ENCODE measurements around the gene BMF. TPM values are rescaled to one million over a fixed set of nuclear protein-coding genes. Genes with fewer than 3 reads are reported as not detected.

BMF gene
- total RNA-seq, 1 donor from 2014 or later: 4.1 TPM

DNA sequence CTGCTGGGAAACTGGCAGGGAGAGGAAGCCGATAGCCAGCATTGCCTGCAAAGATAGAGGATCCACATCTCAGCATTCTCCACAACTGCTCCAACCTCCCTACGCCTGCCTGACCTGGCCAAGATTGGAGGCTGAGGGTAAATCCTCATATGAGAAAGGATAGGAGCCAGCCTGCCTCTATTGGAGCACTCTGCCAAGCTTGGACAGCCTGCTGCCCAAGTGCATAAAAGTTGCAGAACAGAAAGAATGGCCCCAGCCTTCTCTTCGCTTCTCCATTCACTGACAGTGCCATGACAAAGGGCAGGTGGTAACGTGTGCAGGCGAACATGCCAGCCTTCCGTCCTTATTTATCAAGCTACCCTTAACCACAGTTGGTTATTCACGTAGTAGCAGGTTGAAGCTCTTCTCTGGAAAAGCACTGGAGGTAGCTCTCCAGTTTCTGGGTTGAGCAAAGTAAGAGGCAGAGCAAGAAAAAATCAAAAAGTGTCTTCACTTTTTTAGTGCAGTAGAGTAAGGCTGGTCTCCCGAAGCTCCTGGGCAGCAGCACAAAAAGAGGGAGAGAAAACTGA lies 4.3 kb downstream of the BMF start:
- no peak for DNase-seq (ENCODE audit: low read depth in 2 of 2)

- DNase-seq (ENCODE audit: low read depth in 2 of 2): no peak
Observed at GRCh38 chr15:40103864-40104271, 4.8 kb downstream of the BMF start.

DNA sequence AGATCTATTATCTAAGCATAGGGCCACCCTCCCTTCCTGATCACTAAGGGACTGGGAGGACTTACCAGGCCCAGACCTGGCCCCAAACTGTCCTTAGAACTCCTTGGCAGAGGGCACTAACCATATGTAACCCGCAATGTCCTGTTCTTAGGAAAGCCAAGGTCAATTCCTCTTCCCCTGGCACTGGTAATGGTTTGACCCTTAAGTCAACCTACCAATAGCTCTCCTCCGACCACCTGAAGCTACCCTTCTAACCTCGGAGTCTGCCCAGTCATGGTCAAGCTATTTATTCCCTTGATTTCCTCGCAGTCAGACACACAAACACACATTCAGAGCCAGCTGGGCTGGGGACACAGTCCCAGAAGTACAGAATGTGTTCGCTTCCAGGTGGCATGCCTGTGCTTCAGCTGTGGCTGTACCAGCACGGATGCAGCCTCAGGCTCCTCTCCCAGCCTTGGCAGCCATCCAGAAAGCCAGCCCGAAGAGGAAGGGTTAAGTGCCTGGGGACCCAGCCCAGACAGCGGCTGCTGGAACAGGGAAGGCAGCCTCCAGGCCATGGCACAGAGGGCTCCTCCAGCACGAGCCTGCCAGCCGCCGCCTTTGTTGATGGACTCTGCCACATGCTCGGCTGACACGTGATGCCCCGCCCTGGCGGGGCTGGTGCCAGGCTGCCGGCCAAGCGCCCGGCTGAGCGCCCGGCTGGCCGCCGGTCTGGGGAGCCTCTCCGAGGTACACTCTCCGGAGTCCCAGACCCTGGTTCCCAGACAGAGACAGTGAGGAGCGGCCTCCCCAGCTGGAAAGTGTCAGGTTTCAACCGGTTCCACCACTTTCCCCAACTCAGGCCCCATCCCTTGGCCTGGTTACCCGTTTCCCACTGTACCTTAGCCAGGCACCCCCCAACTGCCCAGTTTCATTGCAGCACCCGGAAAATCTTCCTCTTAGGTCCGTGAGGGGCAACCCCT lies 5.5 kb downstream of the BMF start:
- peak; percentile 23 to 84 for DNase-seq (ENCODE audit: low read depth in 2 of 2)

DNA sequence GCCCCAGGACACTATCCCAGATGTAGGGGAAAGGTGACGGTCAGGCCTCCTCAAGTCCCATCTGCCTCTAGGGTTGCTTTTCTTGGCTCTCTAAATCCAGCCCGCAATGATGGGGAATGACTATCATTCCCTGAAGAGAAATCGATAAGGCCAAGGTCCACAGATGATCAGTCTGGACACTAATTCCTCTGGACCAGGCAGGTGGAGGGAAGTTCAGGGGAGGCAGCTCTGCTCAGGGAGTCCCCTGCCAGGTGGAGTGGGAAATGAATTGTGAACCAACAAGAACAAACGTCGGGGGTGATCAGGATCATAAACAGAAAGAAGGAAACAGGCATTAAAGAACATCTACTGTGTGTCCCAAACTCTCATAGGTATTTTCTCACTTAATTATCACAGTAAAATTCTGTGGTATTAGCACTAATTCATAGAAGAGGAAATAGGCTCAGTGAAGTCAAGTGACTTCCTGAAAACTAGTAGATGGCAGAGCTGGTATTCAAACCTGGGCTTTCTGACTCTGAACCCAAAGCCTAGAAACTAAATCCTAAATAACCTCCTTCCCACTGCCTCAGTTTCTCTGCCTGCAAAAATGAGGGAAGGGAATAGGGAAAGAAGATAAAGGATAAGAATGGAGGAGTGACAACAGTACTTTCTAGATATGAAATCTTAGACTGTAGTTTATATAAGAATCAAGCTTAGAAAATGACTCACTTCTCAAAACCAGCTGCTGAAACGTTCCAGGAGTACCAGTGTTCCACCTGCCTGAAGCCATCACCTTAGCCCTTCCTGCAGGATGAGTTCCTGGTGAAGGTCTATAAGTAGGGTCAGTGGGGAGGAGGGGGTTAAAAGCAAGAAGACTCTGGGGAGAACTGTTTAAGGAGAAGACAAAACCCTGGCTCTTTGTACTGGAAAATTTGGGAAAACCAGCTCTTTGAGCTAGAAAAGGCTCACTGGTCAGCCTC lies 7.5 kb downstream of the BMF start:
- no peak for DNase-seq (ENCODE audit: low read depth in 2 of 2)

DNA sequence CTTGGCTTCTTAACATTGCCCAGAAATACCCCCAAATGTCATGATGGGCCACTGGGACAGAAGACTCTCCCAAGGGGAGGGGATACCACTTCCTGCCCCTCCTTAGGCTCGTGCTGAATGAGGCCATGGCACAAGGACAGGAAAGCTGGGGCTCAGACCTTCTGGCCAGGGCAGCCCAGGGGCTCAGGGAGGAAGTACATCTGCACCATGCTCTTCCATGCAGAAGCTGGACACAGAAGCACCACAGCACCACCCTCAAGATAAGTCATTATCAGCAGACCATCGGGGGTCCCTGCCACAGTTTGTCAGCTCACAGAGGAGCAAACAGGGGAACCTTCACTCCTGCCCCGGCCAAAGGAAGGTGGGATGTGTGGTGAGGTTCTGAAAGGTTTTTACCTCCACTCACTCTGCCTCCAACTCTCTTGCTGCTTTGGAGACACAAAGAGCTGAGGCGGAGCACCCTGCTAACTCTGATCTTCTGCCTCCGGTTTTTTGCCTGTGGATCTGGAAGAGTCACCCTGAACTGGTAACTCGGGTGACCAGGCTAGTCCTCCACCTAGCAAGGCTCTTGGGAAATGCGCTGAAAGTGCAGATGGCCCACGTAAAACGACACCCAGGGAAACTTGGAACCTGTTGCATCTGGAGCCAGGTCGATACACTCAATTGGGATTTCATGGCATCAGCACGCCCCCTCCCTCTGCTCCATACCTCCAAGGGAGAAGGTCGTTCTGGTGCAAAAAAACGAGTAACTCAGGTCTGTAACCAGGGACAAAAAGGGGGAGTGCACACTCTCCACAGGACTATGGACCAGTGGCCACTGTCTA lies 8.3 kb downstream of the BMF start:
- no peak for DNase-seq (ENCODE audit: low read depth in 2 of 2)

GRCh38 chr15:40098489-40099261 lies 10.0 kb downstream of the BMF start:
- DNase-seq (ENCODE audit: low read depth in 2 of 2): peak; percentile 90 to 99

- DNase-seq (ENCODE audit: low read depth in 2 of 2): peak in 1 of 2 donors; percentile 76
Observed at GRCh38 chr15:40097968-40098476, 10.7 kb downstream of the BMF start.

GRCh38 chr15:40097096-40097967 lies 11.3 kb downstream of the BMF start:
- no peak for DNase-seq (ENCODE audit: low read depth in 2 of 2)

DNA sequence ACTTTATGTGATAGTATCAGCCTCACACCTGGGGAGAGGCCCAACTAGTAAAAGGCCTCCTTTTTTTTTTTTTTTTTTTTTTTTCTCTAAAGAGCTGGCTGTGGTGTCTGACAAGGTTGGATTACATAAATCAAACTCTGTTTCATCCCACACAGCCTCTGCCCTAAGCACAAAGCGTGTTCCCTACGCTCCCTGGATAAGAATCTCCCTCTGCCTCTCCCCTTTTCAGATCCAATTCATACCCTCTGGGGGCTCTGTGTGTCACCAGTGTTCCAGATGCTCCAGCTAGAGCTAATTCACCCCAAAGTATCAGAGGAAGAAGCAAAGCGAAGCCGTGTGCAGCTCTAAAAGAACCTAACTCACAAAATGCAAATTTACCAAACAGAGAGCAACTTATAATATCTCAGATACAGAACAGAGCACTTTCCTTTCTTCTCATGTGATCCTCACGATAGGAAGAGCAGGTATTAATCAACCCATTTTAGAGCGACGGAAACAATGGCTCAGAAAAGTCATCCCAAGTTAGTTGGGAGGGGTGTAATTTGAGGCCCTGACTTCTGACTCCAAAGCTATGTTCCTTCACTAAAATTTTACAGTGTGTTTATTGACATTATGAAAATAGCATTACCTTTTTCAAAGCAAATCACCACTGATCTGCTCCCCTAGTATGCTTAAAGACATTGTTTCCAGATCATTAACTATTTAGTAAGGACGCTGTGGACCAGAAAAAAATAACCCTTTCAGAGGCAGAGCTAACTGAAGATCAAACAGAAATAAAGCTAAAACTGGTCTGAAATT lies 12.4 kb downstream of the BMF start:
- no peak for DNase-seq (ENCODE audit: low read depth in 2 of 2)

DNA sequence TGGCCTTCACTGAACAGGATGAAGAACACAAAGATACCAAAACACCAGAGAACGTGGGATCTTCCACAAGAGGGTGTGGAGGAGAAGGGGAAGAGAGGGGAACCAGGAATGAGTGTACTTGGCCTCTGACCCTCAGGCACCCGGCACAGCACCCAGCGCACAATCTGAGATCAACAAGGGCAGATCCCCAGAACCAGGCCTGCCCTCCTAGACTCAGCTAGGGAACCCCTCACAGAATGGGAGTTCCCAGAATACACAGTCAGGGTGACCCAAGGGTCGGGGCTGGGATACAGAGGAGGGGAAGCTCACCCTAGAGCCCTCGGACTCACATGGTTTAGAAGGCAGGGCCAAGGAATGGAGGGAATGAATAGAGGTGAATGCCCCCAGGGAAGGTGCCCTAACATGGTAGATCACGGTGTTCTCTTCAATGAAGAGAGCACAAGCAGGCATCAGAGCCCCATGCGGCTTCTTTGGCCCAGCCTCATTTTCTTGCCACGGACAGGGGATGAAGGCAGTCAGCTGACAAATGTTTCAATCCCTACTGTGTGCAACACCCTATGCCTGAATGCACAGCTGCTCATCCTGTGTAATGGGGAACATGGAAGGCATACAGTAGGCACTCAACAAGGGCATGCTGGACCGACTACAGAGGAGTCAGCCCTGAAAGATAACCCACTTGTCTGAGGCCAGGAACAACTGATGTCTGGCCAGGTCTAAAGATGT lies 13.1 kb downstream of the BMF start:
- peak in 1 of 2 donors; percentile 53 for DNase-seq (ENCODE audit: low read depth in 2 of 2)

- no peak for DNase-seq (ENCODE audit: low read depth in 2 of 2)
Observed at GRCh38 chr15:40094156-40094555, 14.5 kb downstream of the BMF start.

GRCh38 chr15:40092979-40093869 lies 15.5 kb downstream of the BMF start:
- no peak for DNase-seq (ENCODE audit: low read depth in 2 of 2)

GRCh38 chr15:40092256-40092978 lies 16.3 kb downstream of the BMF start:
- no peak for DNase-seq (ENCODE audit: low read depth in 2 of 2)

- DNase-seq (ENCODE audit: low read depth in 2 of 2): no peak
Observed at GRCh38 chr15:40091861-40092255, 16.8 kb downstream of the BMF start.

- DNase-seq (ENCODE audit: low read depth in 2 of 2): no peak
Observed at GRCh38 chr15:40090774-40091455, 17.8 kb downstream of the BMF start.

Data from dermis microvascular lymphatic vessel endothelial cell (primary cell).